H1 (cell line): ENCODE data around the gene PLCB1. TPM values are rescaled to one million over a fixed set of nuclear protein-coding genes. Genes with fewer than 3 reads are reported as not detected.

Experiments used
- CTCF ChIA-PET: fragments of 300-600 bp; sonication (Branson Sonifier 250); formaldehyde crosslinking; loops from one replicate; lab custom pipeline; 2021; ENCODE audit not compliant: partially characterized antibody; lab: Charles Lee
- POLR2A ChIA-PET: fragments of 300-600 bp; sonication (Branson Sonifier 250); formaldehyde crosslinking; loops from one replicate; lab custom pipeline; 2021; ENCODE audit warnings: inconsistent platforms; ENCODE audit not compliant: partially characterized antibody; lab: Charles Lee
- DNase-seq, 2 experiments: peaks; one replicate each; pipeline versions ENCODE4 v3.0.0 to v3.0.0-alpha.2; 2010 to 2022; ENCODE audit warnings: low spot score in 2 of 2, low read depth in 1 of 2, mixed read lengths in 1 of 2
- FAIRE-seq: peaks from 2 replicates; lab custom pipeline; 2011; peaks lifted over from hg19 to GRCh38; lab: Jason Lieb, UNC
- H2AFZ ChIP-seq: 2 replicates; pipeline ENCODE4 v1.8.1; 2012; ENCODE audit warnings: low read length, inconsistent platforms
- H2AK5ac ChIP-seq: 2 replicates; pipeline ENCODE4 v1.6.1; 2013; ENCODE audit warnings: low read depth, low read length
- H2BK120ac ChIP-seq: replicated peaks from 2 replicates; pipeline ENCODE3; 2013; ENCODE audit warnings: low read depth, low read length, inconsistent platforms
- H2BK12ac ChIP-seq: 2 replicates; pipeline ENCODE4 v1.6.1; 2013; ENCODE audit warnings: low read depth, low read length
- H2BK15ac ChIP-seq: 2 replicates; pipeline ENCODE4 v1.6.1; 2013; ENCODE audit warnings: low read length
- H2BK20ac ChIP-seq: 2 replicates; pipeline ENCODE4 v1.6.1; 2013; ENCODE audit warnings: low read length
- H2BK5ac ChIP-seq: 2 replicates; pipeline ENCODE4 v1.6.1; 2013; ENCODE audit warnings: low read depth, low read length
- H3K14ac ChIP-seq: 2 replicates; pipeline ENCODE4 v1.6.1; 2013; ENCODE audit warnings: inconsistent platforms; ENCODE audit not compliant: insufficient read length
- H3K18ac ChIP-seq: 2 replicates; pipeline ENCODE4 v1.6.1; 2013; ENCODE audit warnings: low read length; ENCODE audit errors: extremely low read depth
- H3K23ac ChIP-seq: 2 replicates; pipeline ENCODE4 v1.6.1; 2013; ENCODE audit warnings: inconsistent platforms; ENCODE audit not compliant: insufficient read length
- H3K23me2 ChIP-seq: 2 replicates; pipeline ENCODE4 v1.6.1; 2013; ENCODE audit warnings: low read depth, low read length
- H3K27ac ChIP-seq: 2 replicates; pipeline ENCODE4 v1.6.1; 2011; ENCODE audit warnings: low read depth, low read length, inconsistent platforms
- H3K27me3 ChIP-seq, 4 experiments: replicated peaks in 1 of 4; 1 replicate in 1 of 4; 2 replicates in 3 of 4; pipeline versions ENCODE4 v1.6.1 to v1.8.1; 2011 to 2013; ENCODE audit warnings: low read length in 3 of 4, mild to moderate bottlenecking in 3 of 4, inconsistent platforms in 2 of 4, mixed read lengths in 2 of 4, moderate library complexity in 1 of 4; ENCODE audit not compliant: control insufficient read depth in 3 of 4, insufficient read depth in 3 of 4; ENCODE audit errors: extremely low read depth in 1 of 4
- H3K36me3 ChIP-seq, 4 experiments: 2 replicates each; pipeline versions ENCODE4 v1.6.1 to v1.8.1; 2011 to 2013; ENCODE audit warnings: mild to moderate bottlenecking in 4 of 4, low read length in 3 of 4, moderate library complexity in 2 of 4, control low read depth in 1 of 4, inconsistent platforms in 1 of 4; ENCODE audit not compliant: insufficient read depth in 4 of 4, control insufficient read depth in 2 of 4
- H3K4ac ChIP-seq: replicated peaks from 2 replicates; pipeline ENCODE3; 2013; ENCODE audit warnings: low read length, low read depth, mixed read lengths, inconsistent platforms; ENCODE audit not compliant: insufficient read length
- H3K4me1 ChIP-seq, 4 experiments: replicated peaks in 1 of 4; 1 replicate in 1 of 4; 2 replicates in 3 of 4; pipeline versions ENCODE4 v1.6.1 to v1.8.1; 2011 to 2013; ENCODE audit warnings: low read length in 3 of 4, inconsistent platforms in 2 of 4, mixed read lengths in 1 of 4; ENCODE audit not compliant: insufficient read depth in 4 of 4, control insufficient read depth in 3 of 4
- H3K4me2 ChIP-seq, 2 experiments: 2 replicates each; pipeline versions ENCODE4 v1.6.1 to v1.8.1; 2011 to 2013; ENCODE audit warnings: low read depth in 2 of 2, low read length in 2 of 2, control low read depth in 1 of 2, inconsistent platforms in 1 of 2, mild to moderate bottlenecking in 1 of 2; ENCODE audit not compliant: insufficient read depth in 1 of 2
- H3K4me3 ChIP-seq, 4 experiments: fragments of 200-600, 300-600 bp in 1 of 4; sonication (generic), shearing (Covaris generic), sonication (Bioruptor Twin) in 1 of 4; 2 replicates each; pipeline versions ENCODE4 v1.5.1 to v1.8.1; 2011 to 2016; ENCODE audit warnings: low read length in 4 of 4, low read depth in 3 of 4, control low read depth in 2 of 4, inconsistent platforms in 2 of 4, mild to moderate bottlenecking in 2 of 4, mixed read lengths in 1 of 4, moderate library complexity in 1 of 4; ENCODE audit not compliant: insufficient read depth in 2 of 4; ENCODE audit errors: extremely low read depth in 1 of 4
- H3K56ac ChIP-seq: replicated peaks from 2 replicates; pipeline ENCODE3; 2013; ENCODE audit warnings: low read depth, mild to moderate bottlenecking, mixed read lengths, low read length, inconsistent platforms; ENCODE audit not compliant: insufficient read length
- H3K79me1 ChIP-seq: 2 replicates; pipeline ENCODE4 v1.6.1; 2013; ENCODE audit warnings: low read depth, low read length, control low read depth
- H3K79me2 ChIP-seq, 2 experiments: 2 replicates each; pipeline versions ENCODE4 v1.6.1 to v1.8.1; 2012 to 2013; ENCODE audit warnings: low read length in 2 of 2, mild to moderate bottlenecking in 2 of 2, inconsistent platforms in 1 of 2; ENCODE audit not compliant: insufficient read depth in 2 of 2, control insufficient read depth in 1 of 2
- H3K9ac ChIP-seq, 4 experiments: replicated peaks in 1 of 4; 1 replicate in 1 of 4; 2 replicates in 3 of 4; pipeline versions ENCODE4 v1.6.1 to v1.8.1; 2011 to 2013; ENCODE audit warnings: low read depth in 3 of 4, low read length in 3 of 4, control low read depth in 2 of 4, mild to moderate bottlenecking in 2 of 4, moderate library complexity in 2 of 4, inconsistent platforms in 1 of 4; ENCODE audit errors: extremely low read depth in 1 of 4
- H3K9me3 ChIP-seq, 2 experiments: 2 replicates each; pipeline versions ENCODE4 v1.6.1 to v1.8.1; 2012 to 2013; ENCODE audit warnings: mild to moderate bottlenecking in 2 of 2, moderate library complexity in 2 of 2, control low read depth in 1 of 2, inconsistent platforms in 1 of 2, low read depth in 1 of 2, low read length in 1 of 2, mixed read lengths in 1 of 2; ENCODE audit not compliant: insufficient read depth in 2 of 2
- H4K20me1 ChIP-seq, 2 experiments: replicated peaks in 1 of 2; 2 replicates each; pipeline versions ENCODE3 to v1.8.1; 2011 to 2013; ENCODE audit warnings: inconsistent platforms in 2 of 2, low read length in 2 of 2, mild to moderate bottlenecking in 1 of 2; ENCODE audit not compliant: insufficient read depth in 2 of 2, control insufficient read depth in 1 of 2
- H4K5ac ChIP-seq: 2 replicates; pipeline ENCODE4 v1.6.1; 2013; ENCODE audit warnings: low read length, low read depth, mixed read lengths, inconsistent platforms; ENCODE audit not compliant: insufficient read length
- H4K8ac ChIP-seq: 2 replicates; pipeline ENCODE4 v1.8.0; 2013; ENCODE audit warnings: mild to moderate bottlenecking, moderate library complexity, low read length, inconsistent platforms; ENCODE audit not compliant: insufficient read depth; ENCODE audit errors: extremely low read depth
- H4K91ac ChIP-seq: replicated peaks from 2 replicates; pipeline ENCODE3; 2013; ENCODE audit warnings: low read length, mixed read lengths, inconsistent platforms; ENCODE audit not compliant: insufficient read length
- BRCA1 ChIP-seq: IDR thresholded peaks from 2 replicates; pipeline ENCODE4 v1.6.1; 2012; ENCODE audit warnings: low read depth, low read length, improper control_type of control experiment
- CTBP2 ChIP-seq: IDR thresholded peaks from 2 replicates; pipeline ENCODE4 v1.7.0; 2011; ENCODE audit warnings: borderline replicate concordance, mild to moderate bottlenecking, moderate library complexity, mixed read lengths, low read length; ENCODE audit not compliant: insufficient read depth, insufficient read length
- FOSL1 ChIP-seq: IDR thresholded peaks from 2 replicates; pipeline ENCODE4 v1.6.1; 2011; ENCODE audit warnings: mild to moderate bottlenecking, low read depth, low read length, moderate library complexity; ENCODE audit not compliant: insufficient read depth
- GABPA ChIP-seq: IDR thresholded peaks from 2 replicates; pipeline ENCODE4 v1.6.1; 2011; ENCODE audit warnings: mild to moderate bottlenecking, low read length, moderate library complexity, borderline replicate concordance; ENCODE audit not compliant: insufficient read depth
- GTF2F1 ChIP-seq: IDR thresholded peaks from 2 replicates; pipeline ENCODE4 v1.6.1; 2012; ENCODE audit warnings: low read depth, low read length, improper control_type of control experiment, borderline replicate concordance
- JUND ChIP-seq: IDR thresholded peaks from 2 replicates; pipeline ENCODE4 v1.6.1; 2011; ENCODE audit warnings: mild to moderate bottlenecking, improper control_type of control experiment, low read length
- MAFK ChIP-seq: IDR thresholded peaks from 2 replicates; pipeline ENCODE4 v1.6.1; 2012; ENCODE audit warnings: low read depth, mild to moderate bottlenecking, improper control_type of control experiment, low read length
- PHF8 ChIP-seq: fragments of 200-600 bp; sonication (generic); conservative IDR thresholded peaks from 2 replicates; pipeline ENCODE4 v1.7.1; 2012; ENCODE audit warnings: low read depth, mild to moderate bottlenecking, inconsistent platforms, low read length, moderate library complexity
- POLR2A ChIP-seq, 2 experiments: IDR thresholded peaks; 1 replicate in 1 of 2; 2 replicates in 1 of 2; pipeline ENCODE4 v1.6.1; 2011; ENCODE audit warnings: low read depth in 2 of 2, low read length in 2 of 2, mild to moderate bottlenecking in 2 of 2; ENCODE audit errors: control extremely low read depth in 1 of 2
- POLR2AphosphoS5 ChIP-seq: IDR thresholded peaks from 2 replicates; pipeline ENCODE4 v1.6.1; 2011; ENCODE audit warnings: low read depth, low read length
- POU5F1 ChIP-seq: IDR thresholded peaks from 2 replicates; pipeline ENCODE4 v1.6.1; 2011; ENCODE audit warnings: low read depth, mild to moderate bottlenecking, low read length, moderate library complexity
- SP1 ChIP-seq: IDR thresholded peaks from 2 replicates; pipeline ENCODE4 v1.6.1; 2011; ENCODE audit warnings: low read depth, low read length
- SUZ12 ChIP-seq: fragments of 200-600 bp; sonication (generic); IDR thresholded peaks from 2 replicates; pipeline ENCODE4 v1.6.1; 2012; ENCODE audit warnings: mild to moderate bottlenecking, inconsistent platforms, low read length, moderate library complexity, mixed read lengths
- TBP ChIP-seq: IDR thresholded peaks from 2 replicates; pipeline ENCODE4 v1.6.1; 2011; ENCODE audit warnings: low read depth, low read length, improper control_type of control experiment
- YY1 ChIP-seq: IDR thresholded peaks from 2 replicates; pipeline ENCODE4 v1.6.1; 2011; ENCODE audit warnings: low read depth, mild to moderate bottlenecking, low read length
- WGBS, 2 experiments: shearing (Covaris generic) in 1 of 2; methylation state at CpG; one replicate each; pipeline versions ENCODE4 v1.1.6 to v1.1.7; 2013 to 2015; ENCODE audit warnings: low lambda C conversion rate in 2 of 2, mixed read lengths in 2 of 2, inconsistent platforms in 1 of 2, low coverage in 1 of 2, missing lambda C conversion rate in 1 of 2; ENCODE audit not compliant: insufficient replicate concordance in 2 of 2, insufficient coverage in 1 of 2, insufficient read length in 1 of 2; ENCODE audit errors: extremely low coverage in 1 of 2, missing lambda C conversion rate in 1 of 2; 5-methylcytosine and 5-hydroxymethylcytosine counted together
- polyA plus RNA-seq, 7 experiments: library from polyadenylated mRNA; depleted of rRNA in 3 of 7; stranded (reverse) in 5 of 7; unstranded in 2 of 7; fragments of >200 nt in 5 of 7; fragments of 200-250 nt in 2 of 7; gene quantifications; 1 replicate in 5 of 7; 2 replicates in 1 of 7; 4 replicates in 1 of 7; pipeline versions ENCODE4 v1.2.1 to v1.2.3, GENCODE V29; 2011 to 2013; ENCODE audit warnings: missing spikeins in 2 of 7, mixed read lengths in 2 of 7
- total RNA-seq: library from RNA; stranded (reverse); fragmentation: NEBNext Ultra II Directional; extraction: Animal tissue kit (Norgen Biotek cat#: 25700); gene quantifications from 2 replicates; pipeline ENCODE4 v1.2.1, GENCODE V29; 2021
- TF ChIP-seq, protein P1 (sequence below): IDR thresholded peaks from 2 replicates; pipeline ENCODE4 v1.6.1; 2012; ENCODE audit warnings: inconsistent platforms

PLCB1 gene
- total and polyA plus RNA-seq, 2 of the 8 experiments (the other 6 are each of a cell fraction or from before 2014, with no cell fraction given), result 2.6 to 9.1 TPM

DNA sequence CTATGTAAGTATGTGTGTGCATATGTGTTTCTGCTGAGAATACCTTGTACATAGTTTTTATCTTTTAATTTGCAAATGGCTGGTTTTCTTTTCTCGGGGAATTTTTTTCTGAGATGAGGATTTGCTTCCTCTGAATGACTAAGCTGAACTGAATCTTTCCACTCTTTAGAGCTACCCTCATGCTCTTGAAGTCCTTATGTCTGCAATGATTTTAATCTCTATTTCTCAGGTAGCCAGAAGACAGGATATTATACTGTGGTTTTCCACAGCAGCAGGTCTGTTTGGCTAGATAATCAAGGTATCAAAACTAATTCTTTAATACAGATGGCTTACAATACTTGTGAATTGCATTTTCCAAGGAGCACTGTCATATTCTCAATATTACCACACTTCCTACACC lies 114.7 kb downstream of the PLCB1 start:
- H3K9me3 ChIP-seq, result no peaks in the 10 kb centered on the region
- 100% methylated on average over 1 of the region's 1 CpG; no CpG with 5 or more reads in 1 of the 2 experiments for WGBS, 2 experiments
- POLR2A ChIA-PET, result no interaction called here
- H4K91ac ChIP-seq, result no peak overlapping the region
- H3K23ac ChIP-seq, result no peak overlapping the region
- H3K14ac ChIP-seq, result no peak overlapping the region
- H3K79me1 ChIP-seq, result no peaks in the 10 kb centered on the region; the same call in 1 of the 2 replicates
- H3K4me3 ChIP-seq, result no peak overlapping the region
- FAIRE-seq (no peak), DNase-seq (no peak)
- H3K27me3 ChIP-seq, result no peaks in the 10 kb centered on the region
- H3K4me2 ChIP-seq, result no peak overlapping the region
- no peak overlapping the region for H2BK20ac ChIP-seq
- H4K5ac ChIP-seq, result no peak overlapping the region
- H3K18ac ChIP-seq, result no peak overlapping the region
- H2BK120ac ChIP-seq, result no peak overlapping the region
- no peak overlapping the region for H2AK5ac ChIP-seq
- no peak overlapping the region for H2BK15ac ChIP-seq
- no peak overlapping the region for H4K8ac ChIP-seq
- H3K79me2 ChIP-seq, result no peaks in the 10 kb centered on the region
- H2BK12ac ChIP-seq, result no peak overlapping the region
- no peak overlapping the region for H3K27ac ChIP-seq
- no peak overlapping the region for H2AFZ ChIP-seq
- no peaks in the 10 kb centered on the region for H3K36me3 ChIP-seq
- no peak overlapping the region for H2BK5ac ChIP-seq
- no peak overlapping the region for H3K9ac ChIP-seq
- no peak overlapping the region for H3K56ac ChIP-seq
- H4K20me1 ChIP-seq, result no peaks in the 10 kb centered on the region
- H3K23me2 ChIP-seq, result no peaks in the 10 kb centered on the region
- CTCF ChIA-PET, result interaction anchor here (0.7 to 1.5 kb wide), 3 partner anchors 13 to 122 kb away, joined by 3 to 4 read pairs (median 3); no protein-coding TSS in a partner anchor
- H3K4me1 ChIP-seq, result no peaks in the 10 kb centered on the region
- no peak overlapping the region for H3K4ac ChIP-seq
- TF ChIP-seq POU5F1 (no peak), YY1 (no peak), BRCA1 (no peak), FOSL1 (no peak), POLR2A (IDR thresholded peaks at IDR 0.05; ENCODE audit: control extremely low read depth in 1 of 2, low read depth in 2 of 2, low read length in 2 of 2) (no peak), CTBP2 (no peak), TBP (no peak), GABPA (no peak), POLR2AphosphoS5 (no peak), GTF2F1 (no peak), PHF8 (no peak), JUND (no peak), MAFK (no peak), SUZ12 (no peak), SP1 (no peak)
- TF ChIP-seq, protein P1, sequence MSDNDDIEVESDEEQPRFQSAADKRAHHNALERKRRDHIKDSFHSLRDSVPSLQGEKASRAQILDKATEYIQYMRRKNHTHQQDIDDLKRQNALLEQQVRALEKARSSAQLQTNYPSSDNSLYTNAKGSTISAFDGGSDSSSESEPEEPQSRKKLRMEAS, result no peak
